SK-N-SH (cell line): ENCODE measurements around the gene SMIM24.

Source experiments
- EP300 ChIP-seq, 2 experiments: IDR thresholded peaks; 2 replicates each; pipeline versions ENCODE4 v1.4.0 to v1.6.1; 2012; ENCODE audit warnings: borderline replicate concordance in 1 of 2, low read depth in 1 of 2, low read length in 1 of 2
- EZH2phosphoT487 ChIP-seq: fragments of 200-600 bp; sonication (generic); IDR thresholded peaks from 2 replicates; pipeline ENCODE4 v1.6.1; 2017; ENCODE audit warnings: low read depth, mixed run types, mild to moderate bottlenecking, antibody characterized with exemption, moderate library complexity, borderline replicate concordance
- GATA2 ChIP-seq: sonication (generic); formaldehyde crosslinking; IDR thresholded peaks from 2 replicates; pipeline ENCODE4 v1.5.0; 2020; ENCODE audit warnings: mild to moderate bottlenecking, missing genetic modification reagents
- JUND ChIP-seq: IDR thresholded peaks from 2 replicates; pipeline ENCODE4 v1.4.0; 2012
- RAD21 ChIP-seq: IDR thresholded peaks from 2 replicates; pipeline ENCODE4 v1.6.1; 2012; ENCODE audit warnings: mild to moderate bottlenecking, low read length
- RXRA ChIP-seq: IDR thresholded peaks from 2 replicates; pipeline ENCODE4 v1.4.0; 2012; ENCODE audit warnings: low read depth, mild to moderate bottlenecking, borderline replicate concordance
- SIN3A ChIP-seq: IDR thresholded peaks from 2 replicates; pipeline ENCODE4 v1.6.1; 2012; ENCODE audit warnings: low read depth, mild to moderate bottlenecking, low read length, moderate library complexity, borderline replicate concordance
- SMC3 ChIP-seq: IDR thresholded peaks from 2 replicates; pipeline ENCODE4 v1.6.1; 2012; ENCODE audit warnings: low read depth, low read length, improper control_type of control experiment
- TAF1 ChIP-seq: IDR thresholded peaks from 2 replicates; pipeline ENCODE4 v1.6.1; 2012; ENCODE audit warnings: low read depth, mild to moderate bottlenecking, low read length, moderate library complexity, borderline replicate concordance
- YY1 ChIP-seq: IDR thresholded peaks from 2 replicates; pipeline ENCODE4 v1.4.0; 2012; ENCODE audit warnings: low read depth, mild to moderate bottlenecking
- TF ChIP-seq, protein P1 (sequence below): IDR thresholded peaks from 2 replicates; pipeline ENCODE4 v1.4.0; 2012; ENCODE audit warnings: low read depth
- TF ChIP-seq, protein P2 (sequence below): fragments of 200-600 bp; sonication (generic); IDR thresholded peaks from 2 replicates; pipeline ENCODE4 v1.6.1; 2017; ENCODE audit warnings: antibody characterized with exemption, mild to moderate bottlenecking, moderate library complexity
- TF ChIP-seq, protein P3 (sequence below): IDR thresholded peaks from 2 replicates; pipeline ENCODE4; 2012

DNA sequence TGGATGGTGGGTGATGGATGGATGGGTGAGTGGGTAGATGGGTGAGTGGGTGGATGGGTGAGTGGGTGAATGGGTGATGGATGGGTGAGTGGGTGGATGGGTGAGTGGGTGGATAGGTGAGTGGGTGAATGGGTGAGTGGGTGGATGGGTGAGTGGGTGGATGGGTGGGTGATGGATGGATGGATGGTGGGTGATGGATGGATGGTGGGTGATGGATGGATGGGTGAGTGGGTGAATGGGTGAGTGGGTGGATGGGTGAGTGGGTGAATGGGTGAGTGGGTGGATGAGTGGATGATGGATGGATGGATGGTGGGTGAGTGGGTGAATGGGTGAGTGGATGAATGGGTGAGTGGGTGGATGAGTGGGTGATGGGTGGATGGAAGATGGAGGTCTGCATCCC lies 2.8 kb downstream of the SMIM24 start:
- TF ChIP-seq RAD21, result no peak
- no peak for TF ChIP-seq EZH2phosphoT487
- no peak for TF ChIP-seq TAF1
- TF ChIP-seq, protein P1, sequence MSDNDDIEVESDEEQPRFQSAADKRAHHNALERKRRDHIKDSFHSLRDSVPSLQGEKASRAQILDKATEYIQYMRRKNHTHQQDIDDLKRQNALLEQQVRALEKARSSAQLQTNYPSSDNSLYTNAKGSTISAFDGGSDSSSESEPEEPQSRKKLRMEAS, result no peak
- TF ChIP-seq, protein P2, sequence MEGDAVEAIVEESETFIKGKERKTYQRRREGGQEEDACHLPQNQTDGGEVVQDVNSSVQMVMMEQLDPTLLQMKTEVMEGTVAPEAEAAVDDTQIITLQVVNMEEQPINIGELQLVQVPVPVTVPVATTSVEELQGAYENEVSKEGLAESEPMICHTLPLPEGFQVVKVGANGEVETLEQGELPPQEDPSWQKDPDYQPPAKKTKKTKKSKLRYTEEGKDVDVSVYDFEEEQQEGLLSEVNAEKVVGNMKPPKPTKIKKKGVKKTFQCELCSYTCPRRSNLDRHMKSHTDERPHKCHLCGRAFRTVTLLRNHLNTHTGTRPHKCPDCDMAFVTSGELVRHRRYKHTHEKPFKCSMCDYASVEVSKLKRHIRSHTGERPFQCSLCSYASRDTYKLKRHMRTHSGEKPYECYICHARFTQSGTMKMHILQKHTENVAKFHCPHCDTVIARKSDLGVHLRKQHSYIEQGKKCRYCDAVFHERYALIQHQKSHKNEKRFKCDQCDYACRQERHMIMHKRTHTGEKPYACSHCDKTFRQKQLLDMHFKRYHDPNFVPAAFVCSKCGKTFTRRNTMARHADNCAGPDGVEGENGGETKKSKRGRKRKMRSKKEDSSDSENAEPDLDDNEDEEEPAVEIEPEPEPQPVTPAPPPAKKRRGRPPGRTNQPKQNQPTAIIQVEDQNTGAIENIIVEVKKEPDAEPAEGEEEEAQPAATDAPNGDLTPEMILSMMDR, result no peak
- TF ChIP-seq SIN3A, result no peak
- no peak for TF ChIP-seq GATA2
- TF ChIP-seq, protein P3, sequence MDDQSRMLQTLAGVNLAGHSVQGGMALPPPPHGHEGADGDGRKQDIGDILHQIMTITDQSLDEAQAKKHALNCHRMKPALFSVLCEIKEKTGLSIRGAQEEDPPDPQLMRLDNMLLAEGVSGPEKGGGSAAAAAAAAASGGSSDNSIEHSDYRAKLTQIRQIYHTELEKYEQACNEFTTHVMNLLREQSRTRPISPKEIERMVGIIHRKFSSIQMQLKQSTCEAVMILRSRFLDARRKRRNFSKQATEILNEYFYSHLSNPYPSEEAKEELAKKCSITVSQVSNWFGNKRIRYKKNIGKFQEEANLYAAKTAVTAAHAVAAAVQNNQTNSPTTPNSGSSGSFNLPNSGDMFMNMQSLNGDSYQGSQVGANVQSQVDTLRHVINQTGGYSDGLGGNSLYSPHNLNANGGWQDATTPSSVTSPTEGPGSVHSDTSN, result no peak
- TF ChIP-seq YY1, result no peak
- TF ChIP-seq EP300 (IDR thresholded peaks at IDR 0.05; ENCODE audit: borderline replicate concordance in 1 of 2, low read depth in 1 of 2, low read length in 1 of 2), result no peak
- no peak for TF ChIP-seq JUND
- no peak for TF ChIP-seq SMC3
- TF ChIP-seq RXRA, result no peak
